NCI-H2029 treated with DMSO at 0.1 percent for 48 hours (cell line): ENCODE data around the gene DNMT3L.
"Not testable (repeated sequence)": the region's sequence is repeated elsewhere in the genome, so short reads cannot be mapped to it uniquely, and the experiment has no call there.

Experiments used
- DNase-seq: peaks from one replicate; lab custom pipeline; 2025; lab: John Stamatoyannopoulos, UW

DNMT3L gene

GRCh38 chr21:44247904-44248303, 13.8 kb downstream of the DNMT3L start:
- not testable (repeated sequence) for DNase-seq

GRCh38 chr21:44243980-44244379, 17.7 kb downstream of the DNMT3L start:
- not testable (repeated sequence) for DNase-seq

- DNase-seq: not testable (repeated sequence)
Observed at GRCh38 chr21:44241281-44241680, 20.4 kb downstream of the DNMT3L start.

- not testable (repeated sequence) for DNase-seq
Observed at GRCh38 chr21:44240842-44241241, 20.9 kb downstream of the DNMT3L start, which contains the start of gene ICOSLG. ICOSLG (minus strand) TSS chr21:44240943; CDS start chr21:44240817, 126 bp downstream.

GRCh38 chr21:44240353-44240752, 21.3 kb downstream of the DNMT3L start:
- not testable (repeated sequence) for DNase-seq

GRCh38 chr21:44229561-44229960, 32.1 kb downstream of the DNMT3L start:
- DNase-seq: not testable (repeated sequence)

- DNase-seq: not testable (repeated sequence)
Observed at GRCh38 chr21:44228109-44228508, 33.6 kb downstream of the DNMT3L start.

- not testable (repeated sequence) for DNase-seq
Observed at GRCh38 chr21:44227614-44228013, 34.1 kb downstream of the DNMT3L start.

- not testable (repeated sequence) for DNase-seq
Observed at GRCh38 chr21:44225605-44226004, 36.1 kb downstream of the DNMT3L start.

GRCh38 chr21:44223334-44223733, 38.4 kb downstream of the DNMT3L start:
- DNase-seq: not testable (repeated sequence)

- DNase-seq: not testable (repeated sequence)
Observed at GRCh38 chr21:44220674-44221073, 41.0 kb downstream of the DNMT3L start.

- DNase-seq: not testable (repeated sequence)
Observed at GRCh38 chr21:44218461-44218860, 43.2 kb downstream of the DNMT3L start.

- DNase-seq: not testable (repeated sequence)
Observed at GRCh38 chr21:44211978-44212377, 49.7 kb downstream of the DNMT3L start.

- DNase-seq: not testable (repeated sequence)
Observed at GRCh38 chr21:44211574-44211973, 50.1 kb downstream of the DNMT3L start.

GRCh38 chr21:44207860-44208646, 53.6 kb downstream of the DNMT3L start:
- not testable (repeated sequence) for DNase-seq

- DNase-seq: not testable (repeated sequence)
Observed at GRCh38 chr21:44206698-44207676, 54.7 kb downstream of the DNMT3L start.

GRCh38 chr21:44206187-44206586, 55.5 kb downstream of the DNMT3L start:
- DNase-seq: not testable (repeated sequence)

- DNase-seq: not testable (repeated sequence)
Observed at GRCh38 chr21:44202590-44203299, 59.0 kb downstream of the DNMT3L start.

- DNase-seq: not testable (repeated sequence)
Observed at GRCh38 chr21:44199997-44200396, 61.7 kb downstream of the DNMT3L start.

- DNase-seq: no peak
Observed at GRCh38 chr21:44199448-44199847, 62.2 kb downstream of the DNMT3L start.

- DNase-seq: not testable (repeated sequence)
Observed at GRCh38 chr21:44197156-44197516, 64.6 kb downstream of the DNMT3L start.
